Glutamatergic neuron (in vitro differentiated cells): ENCODE measurements around the gene BOD1L1. TPM values are rescaled to one million over a fixed set of nuclear protein-coding genes. Genes with fewer than 3 reads are reported as not detected.

Source experiments
- DNase-seq: peaks from one replicate; pipeline ENCODE4 v3.0.0; 2022
- H3K27ac Mint-ChIP-seq: one replicate; pipeline ENCODE4 v1.8.0; 2020; ENCODE audit warnings: mild to moderate bottlenecking, mixed read lengths, inconsistent platforms; ENCODE audit not compliant: unreplicated experiment
- H3K27me3 Mint-ChIP-seq: one replicate; pipeline ENCODE4 v1.8.0; 2020; ENCODE audit warnings: mild to moderate bottlenecking, moderate library complexity, mixed read lengths, inconsistent platforms; ENCODE audit not compliant: unreplicated experiment
- H3K36me3 Mint-ChIP-seq: one replicate; pipeline ENCODE4 v1.8.0; 2020; ENCODE audit warnings: mild to moderate bottlenecking, mixed read lengths, inconsistent platforms; ENCODE audit not compliant: unreplicated experiment
- H3K4me1 Mint-ChIP-seq: one replicate; pipeline ENCODE4 v1.8.0; 2020; ENCODE audit warnings: mild to moderate bottlenecking, low read depth, mixed read lengths, inconsistent platforms; ENCODE audit not compliant: unreplicated experiment
- H3K4me3 Mint-ChIP-seq: one replicate; pipeline ENCODE4 v1.8.0; 2020; ENCODE audit warnings: mild to moderate bottlenecking, mixed read lengths, inconsistent platforms; ENCODE audit not compliant: unreplicated experiment
- H3K9me3 Mint-ChIP-seq: one replicate; pipeline ENCODE4 v1.8.0; 2020; ENCODE audit warnings: mild to moderate bottlenecking, moderate library complexity, mixed read lengths, inconsistent platforms; ENCODE audit not compliant: unreplicated experiment
- total RNA-seq: library from RNA; stranded (reverse); fragmentation: NEBNext Ultra II Directional; extraction: Animal tissue kit (Norgen Biotek cat#: 25700); gene quantifications from one replicate; pipeline ENCODE4 v1.2.1, GENCODE V29; 2021; ENCODE audit not compliant: unreplicated experiment
- TF ChIP-seq, protein P1 (sequence below): fragments of 200-600 bp; sonication (generic); IDR thresholded peaks from one replicate; pipeline ENCODE4 v1.5.0; 2021; ENCODE audit not compliant: partially characterized antibody, unreplicated experiment

BOD1L1 gene
- total RNA-seq, 1 donor from 2014 or later, result 57.3 TPM

DNA sequence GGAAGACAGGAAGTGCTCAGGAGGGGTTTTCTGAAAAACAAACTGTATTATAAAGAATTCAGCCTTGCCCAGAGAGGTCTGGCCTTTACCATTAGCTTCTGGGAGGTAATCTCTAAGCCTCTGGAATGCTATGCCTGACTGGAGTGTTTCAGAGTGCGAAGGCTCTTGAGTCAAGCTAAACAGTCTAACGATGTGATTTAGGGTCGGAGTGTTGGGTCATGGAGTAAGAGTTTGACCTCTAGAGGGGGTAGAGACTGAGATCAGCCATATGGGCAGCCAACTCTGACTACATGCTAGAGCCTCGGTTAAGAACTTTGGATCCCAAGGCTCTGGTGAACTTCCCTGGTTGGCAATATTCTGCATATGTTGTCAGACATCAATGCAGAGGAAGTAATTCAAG lies 15.0 kb downstream of the BOD1L1 start:
- Mint-ChIP-seq H3K36me3 (no peaks in the 10 kb centered on the region), H3K4me3 (no peak overlapping the region), H3K9me3 (no peaks in the 10 kb centered on the region), H3K4me1 (no peaks in the 10 kb centered on the region), H3K27ac (no peak overlapping the region), H3K27me3 (no peaks in the 10 kb centered on the region)
- no peak for DNase-seq
- TF ChIP-seq, protein P1, sequence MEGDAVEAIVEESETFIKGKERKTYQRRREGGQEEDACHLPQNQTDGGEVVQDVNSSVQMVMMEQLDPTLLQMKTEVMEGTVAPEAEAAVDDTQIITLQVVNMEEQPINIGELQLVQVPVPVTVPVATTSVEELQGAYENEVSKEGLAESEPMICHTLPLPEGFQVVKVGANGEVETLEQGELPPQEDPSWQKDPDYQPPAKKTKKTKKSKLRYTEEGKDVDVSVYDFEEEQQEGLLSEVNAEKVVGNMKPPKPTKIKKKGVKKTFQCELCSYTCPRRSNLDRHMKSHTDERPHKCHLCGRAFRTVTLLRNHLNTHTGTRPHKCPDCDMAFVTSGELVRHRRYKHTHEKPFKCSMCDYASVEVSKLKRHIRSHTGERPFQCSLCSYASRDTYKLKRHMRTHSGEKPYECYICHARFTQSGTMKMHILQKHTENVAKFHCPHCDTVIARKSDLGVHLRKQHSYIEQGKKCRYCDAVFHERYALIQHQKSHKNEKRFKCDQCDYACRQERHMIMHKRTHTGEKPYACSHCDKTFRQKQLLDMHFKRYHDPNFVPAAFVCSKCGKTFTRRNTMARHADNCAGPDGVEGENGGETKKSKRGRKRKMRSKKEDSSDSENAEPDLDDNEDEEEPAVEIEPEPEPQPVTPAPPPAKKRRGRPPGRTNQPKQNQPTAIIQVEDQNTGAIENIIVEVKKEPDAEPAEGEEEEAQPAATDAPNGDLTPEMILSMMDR, result no peak

DNA sequence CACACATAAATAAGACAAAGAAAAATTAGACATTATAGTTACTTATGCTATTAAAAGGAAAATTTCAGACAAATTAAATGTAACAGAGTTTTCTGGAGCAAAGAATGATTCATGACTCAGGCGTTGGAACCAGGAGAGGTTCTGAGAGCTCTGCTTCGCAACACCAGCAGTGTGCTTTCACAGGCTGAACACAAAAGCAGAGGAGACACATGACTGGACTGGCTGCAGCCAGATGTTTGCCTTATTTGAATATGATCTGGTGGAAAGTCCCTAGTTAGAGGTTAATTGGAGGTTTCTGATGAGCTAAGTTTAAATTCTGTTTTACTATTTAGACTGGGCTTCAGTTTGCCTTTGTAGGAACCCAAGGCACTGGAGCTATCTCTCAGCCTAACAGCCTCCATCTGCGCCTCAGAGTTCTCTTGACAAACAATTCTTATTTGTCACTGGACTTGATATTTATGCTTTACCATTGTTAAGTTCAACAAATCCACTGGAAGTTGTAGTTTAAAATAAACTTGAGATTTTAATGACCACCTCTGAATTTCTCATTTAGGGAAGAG lies 16.2 kb downstream of the BOD1L1 start:
- no peaks in the 10 kb centered on the region for H3K27me3 Mint-ChIP-seq
- no peaks in the 10 kb centered on the region for H3K36me3 Mint-ChIP-seq
- no peaks in the 10 kb centered on the region for H3K9me3 Mint-ChIP-seq
- H3K4me1 Mint-ChIP-seq, result no peaks in the 10 kb centered on the region
- TF ChIP-seq, protein P1, result no peak
- DNase-seq, result no peak
- no peak overlapping the region for H3K4me3 Mint-ChIP-seq
- H3K27ac Mint-ChIP-seq, result no peak overlapping the region

DNA sequence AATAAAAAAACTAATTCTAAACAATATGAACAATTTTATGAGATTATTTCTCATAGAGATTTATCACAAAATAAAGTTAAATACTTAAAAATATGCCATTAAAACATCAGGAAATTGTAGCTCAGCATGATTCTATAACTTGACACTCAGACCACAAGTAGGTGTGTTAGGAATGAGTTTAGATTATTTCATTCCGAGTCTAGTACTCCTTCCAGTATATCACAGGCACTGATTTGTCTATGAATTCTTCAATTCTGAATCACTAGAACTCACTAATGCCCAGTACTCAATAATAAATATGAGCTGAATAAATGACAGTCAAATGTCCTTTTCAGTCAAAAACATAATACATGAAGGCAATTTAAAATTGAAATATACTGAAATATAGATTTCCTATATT lies 22.2 kb downstream of the BOD1L1 start:
- peaks cover 13% of the 10 kb centered on the region for H3K36me3 Mint-ChIP-seq
- DNase-seq, result no peak
- H3K4me3 Mint-ChIP-seq, result no peak overlapping the region
- H3K4me1 Mint-ChIP-seq, result no peaks in the 10 kb centered on the region
- no peaks in the 10 kb centered on the region for H3K9me3 Mint-ChIP-seq
- no peak overlapping the region for H3K27ac Mint-ChIP-seq
- TF ChIP-seq, protein P1, result no peak
- H3K27me3 Mint-ChIP-seq, result no peaks in the 10 kb centered on the region

DNA sequence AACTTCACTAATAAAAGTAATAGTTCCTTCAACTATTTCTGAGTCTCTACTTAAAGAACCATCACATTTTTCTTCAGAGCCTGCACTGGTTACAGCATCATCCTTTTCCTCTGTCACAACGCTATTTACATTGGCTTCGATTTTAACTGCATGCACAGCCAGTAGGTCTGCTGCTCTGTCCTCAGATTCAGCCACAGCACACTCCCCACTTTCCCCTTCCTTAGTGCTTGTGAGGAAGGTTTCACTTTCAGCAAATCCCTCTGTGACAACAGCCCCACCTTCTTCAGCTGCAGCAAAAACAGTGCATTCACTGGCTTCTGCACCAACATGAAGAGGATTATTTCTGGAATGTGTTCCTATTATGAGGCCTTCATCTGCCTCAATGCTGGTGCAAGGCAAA lies 25.7 kb downstream of the BOD1L1 start:
- Mint-ChIP-seq H3K27me3 (no peaks in the 10 kb centered on the region), H3K36me3 (peaks cover 13% of the 10 kb centered on the region), H3K4me3 (no peak overlapping the region), H3K4me1 (no peaks in the 10 kb centered on the region), H3K9me3 (no peaks in the 10 kb centered on the region), H3K27ac (no peak overlapping the region)
- DNase-seq, result no peak
- TF ChIP-seq, protein P1, result no peak

DNA sequence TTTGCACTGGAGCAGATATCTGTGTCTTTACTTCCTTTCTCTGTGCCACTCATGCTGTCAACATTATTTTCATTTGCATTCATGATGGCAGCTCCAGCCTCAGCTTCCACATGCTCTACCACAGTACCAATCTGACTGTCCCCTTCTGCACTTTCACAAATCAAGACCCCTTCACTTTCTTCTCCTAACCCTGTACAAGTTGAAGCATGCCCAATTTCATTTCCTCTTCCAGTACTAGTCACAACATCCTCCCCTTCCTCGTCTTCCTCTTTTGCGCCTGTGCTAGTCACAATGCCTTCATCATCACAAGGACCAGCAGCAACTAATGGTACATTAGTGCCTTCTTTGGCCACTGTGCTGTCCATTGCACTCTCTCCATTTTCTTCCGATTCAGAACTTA lies 26.5 kb downstream of the BOD1L1 start:
- DNase-seq, result no peak
- peaks cover 13% of the 10 kb centered on the region for H3K36me3 Mint-ChIP-seq
- H3K4me3 Mint-ChIP-seq, result no peak overlapping the region
- TF ChIP-seq, protein P1, result no peak
- H3K4me1 Mint-ChIP-seq, result no peaks in the 10 kb centered on the region
- no peaks in the 10 kb centered on the region for H3K9me3 Mint-ChIP-seq
- H3K27ac Mint-ChIP-seq, result no peak overlapping the region
- no peaks in the 10 kb centered on the region for H3K27me3 Mint-ChIP-seq
